Measurements from ENCODE around the gene IRF4.

DNA sequence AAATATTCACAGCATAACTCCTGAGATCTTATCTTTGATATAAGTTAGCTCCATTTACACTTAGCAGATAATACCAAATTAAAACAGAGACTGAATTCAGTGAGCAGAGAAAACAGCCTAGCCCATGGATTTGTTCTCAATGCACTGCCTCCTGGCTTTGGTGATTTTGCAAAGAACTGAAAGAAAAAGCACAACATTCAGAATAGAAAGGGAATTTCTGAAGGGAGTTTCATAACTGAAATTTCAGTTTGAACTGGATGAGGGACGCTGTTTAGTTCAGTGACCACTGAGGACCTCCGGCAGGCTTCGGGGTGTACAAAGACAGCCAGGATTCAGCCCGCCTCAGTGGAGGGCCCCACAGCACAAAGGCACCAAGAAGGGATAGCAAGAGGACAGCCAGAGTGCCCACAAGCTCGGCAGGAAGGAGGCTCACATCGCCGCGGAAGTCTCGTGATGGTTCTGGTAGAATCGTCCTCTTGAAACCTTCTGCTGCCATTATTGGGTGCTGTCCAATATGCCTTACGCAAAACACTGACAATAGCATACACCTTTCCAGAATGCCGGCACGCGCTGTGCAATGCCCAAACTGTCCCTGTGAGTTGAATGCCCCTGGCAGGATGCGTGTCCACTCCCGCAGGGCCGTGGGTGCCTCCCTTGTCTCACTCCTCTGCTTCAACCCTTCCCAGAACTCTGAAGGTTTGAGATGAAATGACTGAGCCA is 9.7 kb upstream of the IRF4 start:
- no peak for TF ChIP-seq EZH2 (IDR thresholded peaks at IDR 0.05)
- TF ChIP-seq, protein P1, sequence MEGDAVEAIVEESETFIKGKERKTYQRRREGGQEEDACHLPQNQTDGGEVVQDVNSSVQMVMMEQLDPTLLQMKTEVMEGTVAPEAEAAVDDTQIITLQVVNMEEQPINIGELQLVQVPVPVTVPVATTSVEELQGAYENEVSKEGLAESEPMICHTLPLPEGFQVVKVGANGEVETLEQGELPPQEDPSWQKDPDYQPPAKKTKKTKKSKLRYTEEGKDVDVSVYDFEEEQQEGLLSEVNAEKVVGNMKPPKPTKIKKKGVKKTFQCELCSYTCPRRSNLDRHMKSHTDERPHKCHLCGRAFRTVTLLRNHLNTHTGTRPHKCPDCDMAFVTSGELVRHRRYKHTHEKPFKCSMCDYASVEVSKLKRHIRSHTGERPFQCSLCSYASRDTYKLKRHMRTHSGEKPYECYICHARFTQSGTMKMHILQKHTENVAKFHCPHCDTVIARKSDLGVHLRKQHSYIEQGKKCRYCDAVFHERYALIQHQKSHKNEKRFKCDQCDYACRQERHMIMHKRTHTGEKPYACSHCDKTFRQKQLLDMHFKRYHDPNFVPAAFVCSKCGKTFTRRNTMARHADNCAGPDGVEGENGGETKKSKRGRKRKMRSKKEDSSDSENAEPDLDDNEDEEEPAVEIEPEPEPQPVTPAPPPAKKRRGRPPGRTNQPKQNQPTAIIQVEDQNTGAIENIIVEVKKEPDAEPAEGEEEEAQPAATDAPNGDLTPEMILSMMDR (IDR thresholded peaks at IDR 0.05): no peak
